Urinary bladder (tissue), 4 donors: ENCODE data around the gene PUSL1. TPM values are rescaled to one million over a fixed set of nuclear protein-coding genes. Genes with fewer than 3 reads are reported as not detected.

ENCODE experiments used
- DNase-seq: peaks from one replicate; pipeline ENCODE4 v3.0.0-alpha.2; 2015; ENCODE audit errors: extremely low spot score
- H3K27ac ChIP-seq: one replicate; pipeline ENCODE4 v1.5.1; 2013; ENCODE audit warnings: low read depth, mild to moderate bottlenecking, moderate library complexity
- H3K36me3 ChIP-seq: one replicate; pipeline ENCODE4 v1.6.1; 2013; ENCODE audit warnings: mild to moderate bottlenecking, moderate library complexity; ENCODE audit not compliant: insufficient read depth
- H3K4me1 ChIP-seq: one replicate; pipeline ENCODE4 v1.6.1; 2013; ENCODE audit warnings: mild to moderate bottlenecking, moderate library complexity; ENCODE audit not compliant: insufficient read depth
- H3K4me3 ChIP-seq: one replicate; pipeline ENCODE4 v1.5.1; 2013; ENCODE audit warnings: low read depth, low read length
- WGBS: extraction: QIAGEN DNeasy Blood & Tissue Kit; methylation state at CpG from one replicate; pipeline ENCODE4 v1.1.7; 2013; 5-methylcytosine and 5-hydroxymethylcytosine counted together
- polyA plus RNA-seq: library from polyadenylated mRNA; stranded (reverse); fragments of 200-250 nt; gene quantifications from one replicate; pipeline ENCODE4 v1.2.3, GENCODE V29; 2013
- total RNA-seq: library from RNA; depleted of rRNA; stranded (reverse); fragments of >200 nt; gene quantifications from one replicate; pipeline ENCODE4 v1.2.3, GENCODE V29; 2014
- donor health status: healthy with polysubstance abuse.
- donor health status: healthy.

Gene PUSL1
- total and polyA plus RNA-seq, 2 donors: 7.6 to 19.2 TPM

GRCh38 chr1:1294250-1294890 lies 14.0 kb upstream of the PUSL1 start:
- no peak overlapping the region for H3K4me3 ChIP-seq
- WGBS: 87% methylated on average over 58 of the region's 58 CpGs
- no peak for DNase-seq
- no peak overlapping the region for H3K27ac ChIP-seq
- no peaks in the 10 kb centered on the region for H3K36me3 ChIP-seq
- H3K4me1 ChIP-seq: no peaks in the 10 kb centered on the region

- WGBS: 95% methylated on average over 35 of the region's 35 CpGs
- Histone ChIP-seq H3K36me3 (no peaks in the 10 kb centered on the region), H3K4me3 (no peak overlapping the region), H3K4me1 (no peaks in the 10 kb centered on the region), H3K27ac (no peak overlapping the region)
- no peak for DNase-seq
Measured at GRCh38 chr1:1295154-1295923, 13.1 kb upstream of the PUSL1 start.

GRCh38 chr1:1296070-1297061 lies 12.0 kb upstream of the PUSL1 start:
- 90% methylated on average over 62 of the region's 62 CpGs for WGBS
- DNase-seq: no peak
- no peaks in the 10 kb centered on the region for H3K36me3 ChIP-seq
- H3K27ac ChIP-seq: no peak overlapping the region
- H3K4me1 ChIP-seq: no peaks in the 10 kb centered on the region
- H3K4me3 ChIP-seq: no peak overlapping the region

GRCh38 chr1:1297802-1298424 lies 10.5 kb upstream of the PUSL1 start:
- H3K36me3 ChIP-seq: no peaks in the 10 kb centered on the region
- no peak overlapping the region for H3K27ac ChIP-seq
- H3K4me3 ChIP-seq: no peak overlapping the region
- no peak for DNase-seq
- H3K4me1 ChIP-seq: no peaks in the 10 kb centered on the region
- 91% methylated on average over 31 of the region's 31 CpGs for WGBS

GRCh38 chr1:1298861-1299685 lies 9.3 kb upstream of the PUSL1 start:
- no peaks in the 10 kb centered on the region for H3K36me3 ChIP-seq
- no peaks in the 10 kb centered on the region for H3K4me1 ChIP-seq
- 64% methylated on average over 30 of the region's 30 CpGs for WGBS
- DNase-seq: no peak
- no peak overlapping the region for H3K27ac ChIP-seq
- no peak overlapping the region for H3K4me3 ChIP-seq

- Histone ChIP-seq H3K27ac (no peak overlapping the region), H3K36me3 (no peaks in the 10 kb centered on the region), H3K4me1 (no peaks in the 10 kb centered on the region), H3K4me3 (no peak overlapping the region)
- DNase-seq: no peak
- 87% methylated on average over 22 of the region's 22 CpGs for WGBS
Measured at GRCh38 chr1:1299686-1300351, 8.6 kb upstream of the PUSL1 start.

- Histone ChIP-seq H3K4me1 (no peaks in the 10 kb centered on the region), H3K4me3 (no peak overlapping the region), H3K27ac (no peak overlapping the region), H3K36me3 (no peaks in the 10 kb centered on the region)
- WGBS: 89% methylated on average over 12 of the region's 12 CpGs
- DNase-seq: no peak
Measured at GRCh38 chr1:1300352-1300739, 8.1 kb upstream of the PUSL1 start.

GRCh38 chr1:1302006-1302430 lies 6.4 kb upstream of the PUSL1 start:
- Histone ChIP-seq H3K4me3 (no peak overlapping the region), H3K36me3 (no peaks in the 10 kb centered on the region), H3K27ac (no peak overlapping the region), H3K4me1 (no peaks in the 10 kb centered on the region)
- DNase-seq: no peak
- 86% methylated on average over 9 of the region's 9 CpGs for WGBS

GRCh38 chr1:1302951-1303509 lies 5.4 kb upstream of the PUSL1 start:
- DNase-seq: no peak
- H3K27ac ChIP-seq: peak overlapping the region; percentile 24
- no peaks in the 10 kb centered on the region for H3K4me1 ChIP-seq
- H3K4me3 ChIP-seq: no peak overlapping the region
- 74% methylated on average over 31 of the region's 31 CpGs for WGBS
- H3K36me3 ChIP-seq: no peaks in the 10 kb centered on the region

GRCh38 chr1:1303736-1304135 lies 4.7 kb upstream of the PUSL1 start:
- Histone ChIP-seq H3K36me3 (no peaks in the 10 kb centered on the region), H3K27ac (peak overlapping the region; percentile 40), H3K4me3 (no peak overlapping the region), H3K4me1 (no peaks in the 10 kb centered on the region)
- no peak for DNase-seq
- WGBS: 54% methylated on average over 13 of the region's 13 CpGs

GRCh38 chr1:1304331-1305299 lies 3.8 kb upstream of the PUSL1 start:
- DNase-seq: peak; percentile 63
- WGBS: 15% methylated on average over 29 of the region's 29 CpGs
- H3K4me1 ChIP-seq: no peaks in the 10 kb centered on the region
- H3K36me3 ChIP-seq: no peaks in the 10 kb centered on the region
- H3K4me3 ChIP-seq: peak overlapping the region; percentile 79
- peak overlapping the region; percentile 53 for H3K27ac ChIP-seq
